ENCODE results near the gene ANKRD6.

The ANKRD6 gene

GRCh38 chr6:89414215-89414614, 18.7 kb upstream of the ANKRD6 start:
- DNase-seq, result no peak

- DNase-seq, result no peak
Measured at GRCh38 chr6:89415185-89415584, 17.8 kb upstream of the ANKRD6 start.

- DNase-seq, result no peak
Measured at GRCh38 chr6:89416796-89417195, 16.2 kb upstream of the ANKRD6 start.

- no peak for DNase-seq
Measured at GRCh38 chr6:89430201-89430962, 2.6 kb upstream of the ANKRD6 start.

- DNase-seq, result peak; percentile 23
Measured at GRCh38 chr6:89433252-89434149, 549 bp downstream of the ANKRD6 start.

- no peak for DNase-seq
Measured at GRCh38 chr6:89434150-89434499, 1.2 kb downstream of the ANKRD6 start.

- DNase-seq, result no peak
Measured at GRCh38 chr6:89434954-89435353, 2.0 kb downstream of the ANKRD6 start.

- DNase-seq, result no peak
Measured at GRCh38 chr6:89436226-89436625, 3.3 kb downstream of the ANKRD6 start.

GRCh38 chr6:89438248-89438647, 5.3 kb downstream of the ANKRD6 start:
- DNase-seq, result no peak

GRCh38 chr6:89439014-89439413, 6.1 kb downstream of the ANKRD6 start:
- no peak for DNase-seq

- no peak for DNase-seq
Measured at GRCh38 chr6:89440200-89440599, 7.2 kb downstream of the ANKRD6 start.

GRCh38 chr6:89443658-89444057, 10.7 kb downstream of the ANKRD6 start:
- DNase-seq, result no peak

- DNase-seq, result no peak
Measured at GRCh38 chr6:89449193-89449592, 16.2 kb downstream of the ANKRD6 start.

- DNase-seq, result no peak
Measured at GRCh38 chr6:89452281-89452680, 19.3 kb downstream of the ANKRD6 start.

GRCh38 chr6:89454300-89454699, 21.3 kb downstream of the ANKRD6 start:
- DNase-seq, result no peak

- no peak for DNase-seq
Measured at GRCh38 chr6:89458704-89459103, 25.8 kb downstream of the ANKRD6 start.

GRCh38 chr6:89459501-89459900, 26.5 kb downstream of the ANKRD6 start:
- no peak for DNase-seq

- no peak for DNase-seq
Measured at GRCh38 chr6:89460713-89461112, 27.8 kb downstream of the ANKRD6 start.

- DNase-seq, result no peak
Measured at GRCh38 chr6:89462503-89462902, 29.6 kb downstream of the ANKRD6 start.

GRCh38 chr6:89464295-89464694, 31.3 kb downstream of the ANKRD6 start:
- DNase-seq, result no peak

GRCh38 chr6:89467437-89467836, 34.5 kb downstream of the ANKRD6 start:
- DNase-seq, result no peak

GRCh38 chr6:89468998-89469397, 36.0 kb downstream of the ANKRD6 start:
- DNase-seq, result no peak

GRCh38 chr6:89471287-89471867, 38.4 kb downstream of the ANKRD6 start:
- no peak for DNase-seq

- no peak for DNase-seq
Measured at GRCh38 chr6:89475101-89475500, 42.1 kb downstream of the ANKRD6 start.
